Endometrial microvascular endothelial cells (primary cell): Measurements from ENCODE around the gene RBMX2. TPM values are rescaled to one million over a fixed set of nuclear protein-coding genes. Genes with fewer than 3 reads are reported as not detected.

Experiments used
- in situ Hi-C: cut with HindIII; loops from 2 replicates; pipeline ENCODE4 v1.10.0; 2017; ENCODE audit warnings: low sequenced_read_pairs, low pct_unique_long_range_greater_than_20kb; ENCODE audit errors: inconsistent ontology term
- total RNA-seq: library from RNA; depleted of rRNA; stranded (reverse); fragments of >200 nt; gene quantifications from one replicate; pipeline ENCODE4 v1.2.3, GENCODE V29; 2015; ENCODE audit errors: inconsistent ontology term

The RBMX2 gene
- total RNA-seq, 1 donor from 2014 or later, result 11.5 TPM

DNA sequence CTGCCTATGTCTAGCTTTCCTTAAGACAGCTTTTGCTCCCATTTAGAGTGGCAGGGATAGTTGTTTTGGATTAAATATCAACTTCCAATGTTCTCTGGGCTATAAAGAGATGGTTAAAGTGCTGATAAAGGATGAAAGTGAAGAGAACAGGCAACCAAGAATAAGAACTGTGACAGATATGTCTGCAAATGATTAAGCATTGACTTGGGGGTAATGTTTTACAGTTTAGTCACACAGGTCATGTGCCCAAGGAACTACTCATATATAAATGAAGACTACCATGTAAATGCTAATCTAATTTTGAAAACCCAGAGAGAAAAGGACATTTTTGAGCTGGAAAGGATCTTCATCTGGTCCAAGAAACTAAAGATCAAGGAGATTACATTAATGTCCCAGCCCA, 42.1 kb downstream of the RBMX2 start:
- in situ Hi-C loops, result no loop called here

DNA sequence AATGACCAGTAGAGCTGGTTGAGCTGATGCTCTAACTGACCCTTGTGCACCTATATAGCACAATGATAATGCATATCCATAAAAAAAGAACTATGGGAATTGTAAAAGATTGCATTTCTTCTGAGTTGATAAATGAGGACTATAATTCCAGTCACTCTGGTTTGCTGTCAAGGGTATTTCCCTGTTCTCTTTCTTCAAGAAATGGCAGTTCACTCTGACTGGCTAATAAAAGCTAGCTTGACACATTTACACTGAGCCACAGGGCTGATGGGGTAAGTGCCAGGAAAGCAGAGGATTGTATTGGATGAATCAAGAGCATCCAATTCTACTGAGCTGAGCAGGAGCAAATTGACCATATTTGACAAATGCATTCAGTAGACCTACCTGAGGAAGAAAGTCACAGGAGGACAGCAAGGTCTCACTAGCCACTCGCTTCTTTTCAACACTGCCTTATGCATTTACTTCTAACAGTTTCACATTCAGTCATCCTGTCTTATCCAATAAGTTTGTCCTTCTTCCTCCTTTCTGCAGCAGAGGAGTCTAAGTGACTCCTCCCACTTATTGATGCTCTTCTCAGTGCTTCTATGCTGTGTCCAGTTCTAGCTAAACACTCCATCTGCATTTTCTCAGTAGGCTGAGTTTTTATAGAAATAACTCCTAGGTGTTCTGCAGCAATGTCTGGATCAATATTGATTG, 43.0 kb downstream of the RBMX2 start:
- in situ Hi-C loops, result no loop called here

DNA sequence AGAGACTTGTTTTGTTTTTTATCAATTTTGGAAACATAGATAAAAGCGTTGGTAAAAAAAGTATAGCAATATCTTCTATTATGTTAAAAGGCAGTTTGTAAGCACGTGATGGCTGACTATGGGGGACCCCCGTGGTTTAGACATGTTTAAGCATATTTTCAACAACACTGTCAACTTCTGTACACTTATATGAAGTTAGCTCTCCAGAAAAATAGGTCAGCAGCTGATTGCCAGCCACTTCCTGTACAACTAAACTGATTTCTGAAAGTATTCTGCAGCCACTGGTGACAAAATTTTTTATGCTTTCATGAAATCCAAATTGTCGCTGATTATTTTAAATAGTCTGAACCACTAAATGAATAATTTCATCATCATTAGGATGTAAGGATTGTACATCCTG, 45.2 kb downstream of the RBMX2 start:
- in situ Hi-C loops, result no loop called here

Other genes with a start within 250 kb of the RBMX2 start
- gene AIFM1, start 236.1 kb upstream of the RBMX2 start, total RNA-seq, result 21.9 TPM
- gene RAB33A, start 230.0 kb upstream of the RBMX2 start, total RNA-seq, result not detected
- gene ZNF280C, start 133.1 kb upstream of the RBMX2 start, total RNA-seq, result 5.4 TPM
- gene SLC25A14, start 62.1 kb upstream of the RBMX2 start, total RNA-seq, result 12.5 TPM
- gene GPR119, start 16.3 kb upstream of the RBMX2 start, total RNA-seq, result not detected